PC-3 (cell line): ENCODE data around the gene ATP1B4. TPM values are rescaled to one million over a fixed set of nuclear protein-coding genes. Genes with fewer than 3 reads are reported as not detected.
A peak's percentile ranks its signal among the peaks of the same experiment; 100 is the strongest.

ENCODE experiments used
- ATAC-seq: fragments of 200-7000 bp; cut with Tn5 transposase; 2 replicates; pipeline ENCODE4 v1.9.1; 2020; ENCODE audit warnings: mild to moderate bottlenecking, moderate library complexity
- BruUV-seq: library from RNA; stranded (reverse); fragments of 400-500 nt; replicated peaks from 2 replicates; lab custom pipeline; 2021; lab: Mats Ljungman, UMichigan
- CTCF ChIA-PET: fragments of 300-600 bp; sonication (Branson Sonifier 250); formaldehyde crosslinking; loops from one replicate; lab custom pipeline; 2022; ENCODE audit warnings: antibody characterized with exemption; lab: Charles Lee
- POLR2A ChIA-PET: fragments of 300-600 bp; sonication (Branson Sonifier 250); formaldehyde crosslinking; loops from one replicate; lab custom pipeline; 2022; ENCODE audit warnings: antibody characterized with exemption; ENCODE audit not compliant: unreplicated experiment; lab: Charles Lee
- DNase-seq: peaks from one replicate; pipeline ENCODE4 v3.0.0-alpha.2; 2015
- H2AFZ ChIP-seq: fragments of 300-600 bp; sonication (generic); 2 replicates; pipeline ENCODE4 v1.6.0; 2016; ENCODE audit warnings: antibody characterized with exemption, low read length
- H3F3A ChIP-seq: fragments of 300-600 bp; sonication (generic); one replicate; pipeline ENCODE4 v1.6.0; 2017; ENCODE audit warnings: antibody characterized with exemption, low read length, control low read depth, mild to moderate bottlenecking; ENCODE audit not compliant: unreplicated experiment
- H3K27ac ChIP-seq: fragments of 300-600 bp; sonication (generic); 2 replicates; pipeline ENCODE4 v1.5.1; 2016; ENCODE audit warnings: mild to moderate bottlenecking, low read length
- H3K27me3 ChIP-seq: fragments of 300-600 bp; sonication (generic); 2 replicates; pipeline ENCODE4 v1.6.1; 2016; ENCODE audit warnings: low read length, mixed read lengths
- H3K36me3 ChIP-seq: fragments of 300-600 bp; sonication (generic); 2 replicates; pipeline ENCODE4 v1.6.1; 2016; ENCODE audit warnings: low read depth, mixed run types, low read length, mixed read lengths
- H3K4me1 ChIP-seq: fragments of 300-600 bp; sonication (generic); 2 replicates; pipeline ENCODE4 v1.5.1; 2016; ENCODE audit warnings: low read length; ENCODE audit not compliant: insufficient read depth
- H3K4me2 ChIP-seq: fragments of 300-600 bp; sonication (generic); 2 replicates; pipeline ENCODE4 v1.6.0; 2016; ENCODE audit warnings: low read length
- H3K4me3 ChIP-seq: fragments of 300-600 bp; sonication (generic); 2 replicates; pipeline ENCODE4 v1.5.1; 2016; ENCODE audit warnings: mild to moderate bottlenecking, low read length, mixed read lengths
- H3K79me2 ChIP-seq: fragments of 300-600 bp; sonication (generic); 2 replicates; pipeline ENCODE4 v1.6.1; 2017; ENCODE audit warnings: low read length, mixed read lengths
- H3K9ac ChIP-seq: fragments of 300-600 bp; sonication (generic); 2 replicates; pipeline ENCODE4 v1.6.0; 2016; ENCODE audit warnings: mild to moderate bottlenecking, low read length
- H3K9me2 ChIP-seq: fragments of 300-600 bp; sonication (generic); replicated peaks from 2 replicates; pipeline ENCODE4 v1.6.1; 2016; ENCODE audit warnings: mixed run types, low read length, mixed read lengths
- H3K9me3 ChIP-seq: fragments of 300-600 bp; sonication (generic); 2 replicates; pipeline ENCODE4 v1.6.1; 2016; ENCODE audit warnings: low read length, mixed read lengths
- H4K20me1 ChIP-seq: fragments of 300-600 bp; sonication (generic); 2 replicates; pipeline ENCODE4 v1.6.1; 2016; ENCODE audit warnings: low read length, mixed read lengths
- EZH2 ChIP-seq: fragments of 300-600 bp; sonication (generic); IDR thresholded peaks from one replicate; pipeline ENCODE4 v1.6.1; 2017; ENCODE audit warnings: antibody characterized with exemption, mild to moderate bottlenecking, low read length; ENCODE audit not compliant: unreplicated experiment
- EZH2phosphoT487 ChIP-seq: fragments of 300-600 bp; sonication (generic); IDR thresholded peaks from 2 replicates; pipeline ENCODE4 v1.6.1; 2018; ENCODE audit warnings: mild to moderate bottlenecking, antibody characterized with exemption, low read length, borderline replicate concordance
- intact Hi-C: fragments of 100-400 bp; cut with micrococcal nuclease; formaldehyde crosslinking; loops from 2 replicates; pipeline ENCODE4 v1.9.0; 2023
- total RNA-seq: library from RNA; depleted of rRNA; stranded (reverse); fragments of >200 nt; gene quantifications from 2 replicates; pipeline ENCODE4 v1.2.3, GENCODE V29; 2014
- TF ChIP-seq, protein P1 (sequence below): fragments of 300-600 bp; sonication (generic); conservative IDR thresholded peaks from 2 replicates; pipeline ENCODE4 v1.5.1; 2017; ENCODE audit warnings: antibody characterized with exemption, low read depth, mild to moderate bottlenecking, low read length

The ATP1B4 gene
- total RNA-seq, 1 experiment from 2014 or later = not detected

DNA sequence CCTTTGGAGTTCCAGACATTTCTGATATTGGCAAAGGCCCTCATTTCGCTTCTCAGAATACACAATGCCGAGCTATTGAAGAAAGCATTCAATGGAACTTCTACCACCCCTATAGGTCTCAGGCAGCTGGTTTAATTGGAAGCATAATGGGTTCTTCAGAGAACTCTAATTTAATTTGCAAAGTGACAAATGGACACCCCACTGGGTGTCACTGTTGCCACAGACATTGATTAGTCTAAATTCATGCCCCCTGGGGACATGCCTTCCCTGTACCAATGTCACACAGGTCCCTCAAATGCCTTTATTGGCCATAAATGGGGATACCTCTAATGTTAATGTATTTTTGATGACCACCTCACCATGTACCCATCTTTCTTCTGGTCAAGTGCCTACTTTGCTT lies 27.7 kb upstream of the ATP1B4 start:
- no peak overlapping the region for H3K4me3 ChIP-seq
- H3K79me2 ChIP-seq = no peaks in the 10 kb centered on the region
- no peaks in the 10 kb centered on the region for H3K4me1 ChIP-seq
- H3F3A ChIP-seq = no peaks in the 10 kb centered on the region
- no TSS peak for BruUV-seq
- TF ChIP-seq, protein P1, sequence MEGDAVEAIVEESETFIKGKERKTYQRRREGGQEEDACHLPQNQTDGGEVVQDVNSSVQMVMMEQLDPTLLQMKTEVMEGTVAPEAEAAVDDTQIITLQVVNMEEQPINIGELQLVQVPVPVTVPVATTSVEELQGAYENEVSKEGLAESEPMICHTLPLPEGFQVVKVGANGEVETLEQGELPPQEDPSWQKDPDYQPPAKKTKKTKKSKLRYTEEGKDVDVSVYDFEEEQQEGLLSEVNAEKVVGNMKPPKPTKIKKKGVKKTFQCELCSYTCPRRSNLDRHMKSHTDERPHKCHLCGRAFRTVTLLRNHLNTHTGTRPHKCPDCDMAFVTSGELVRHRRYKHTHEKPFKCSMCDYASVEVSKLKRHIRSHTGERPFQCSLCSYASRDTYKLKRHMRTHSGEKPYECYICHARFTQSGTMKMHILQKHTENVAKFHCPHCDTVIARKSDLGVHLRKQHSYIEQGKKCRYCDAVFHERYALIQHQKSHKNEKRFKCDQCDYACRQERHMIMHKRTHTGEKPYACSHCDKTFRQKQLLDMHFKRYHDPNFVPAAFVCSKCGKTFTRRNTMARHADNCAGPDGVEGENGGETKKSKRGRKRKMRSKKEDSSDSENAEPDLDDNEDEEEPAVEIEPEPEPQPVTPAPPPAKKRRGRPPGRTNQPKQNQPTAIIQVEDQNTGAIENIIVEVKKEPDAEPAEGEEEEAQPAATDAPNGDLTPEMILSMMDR = peak; percentile 13; the same call in 1 of the 2 replicates
- TF ChIP-seq EZH2phosphoT487 (no peak), EZH2 (no peak)
- DNase-seq (no peak), ATAC-seq (no peak)
- no peaks in the 10 kb centered on the region for H3K9me2 ChIP-seq
- ChIA-PET CTCF (no interaction called here), POLR2A (no interaction called here)
- H3K9ac ChIP-seq = no peak overlapping the region
- no peak overlapping the region for H3K4me2 ChIP-seq
- H3K27ac ChIP-seq = no peak overlapping the region
- no peaks in the 10 kb centered on the region for H3K9me3 ChIP-seq
- no peaks in the 10 kb centered on the region for H3K36me3 ChIP-seq
- intact Hi-C loops = no loop called here
- no peak overlapping the region for H2AFZ ChIP-seq
- H4K20me1 ChIP-seq = no peaks in the 10 kb centered on the region
- H3K27me3 ChIP-seq = no peaks in the 10 kb centered on the region

DNA sequence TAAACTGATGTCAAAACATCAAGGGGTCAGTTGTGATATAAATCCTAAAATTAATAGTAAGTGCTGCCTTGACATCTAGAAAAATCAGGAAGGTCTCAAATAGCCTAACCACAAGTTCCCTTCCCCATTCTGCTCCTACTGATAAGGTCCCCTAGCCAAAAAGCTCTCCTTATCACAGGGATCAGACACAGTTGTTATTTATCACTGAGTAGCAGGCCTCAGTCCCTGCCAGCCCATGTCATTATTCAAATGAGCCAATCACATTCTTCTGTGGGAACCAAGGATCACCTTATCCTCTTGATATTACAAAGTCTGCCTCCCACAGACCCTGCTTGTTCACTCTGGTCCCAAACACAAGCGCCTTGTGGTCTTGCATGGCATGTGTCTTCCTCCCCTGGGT lies 27.3 kb upstream of the ATP1B4 start:
- Histone ChIP-seq H3K9me3 (no peaks in the 10 kb centered on the region), H3F3A (no peaks in the 10 kb centered on the region), H3K9me2 (no peaks in the 10 kb centered on the region), H3K4me1 (no peaks in the 10 kb centered on the region), H3K4me3 (no peak overlapping the region), H3K36me3 (no peaks in the 10 kb centered on the region), H3K27ac (no peak overlapping the region), H3K79me2 (no peaks in the 10 kb centered on the region), H2AFZ (no peak overlapping the region), H3K9ac (no peak overlapping the region), H3K4me2 (no peak overlapping the region), H3K27me3 (no peaks in the 10 kb centered on the region), H4K20me1 (no peaks in the 10 kb centered on the region)
- no TSS peak for BruUV-seq
- ATAC-seq (no peak), DNase-seq (no peak)
- POLR2A ChIA-PET = no interaction called here
- TF ChIP-seq EZH2phosphoT487 (no peak), EZH2 (no peak)
- TF ChIP-seq, protein P1 = no peak
- CTCF ChIA-PET = no interaction called here
- intact Hi-C loops = no loop called here

DNA sequence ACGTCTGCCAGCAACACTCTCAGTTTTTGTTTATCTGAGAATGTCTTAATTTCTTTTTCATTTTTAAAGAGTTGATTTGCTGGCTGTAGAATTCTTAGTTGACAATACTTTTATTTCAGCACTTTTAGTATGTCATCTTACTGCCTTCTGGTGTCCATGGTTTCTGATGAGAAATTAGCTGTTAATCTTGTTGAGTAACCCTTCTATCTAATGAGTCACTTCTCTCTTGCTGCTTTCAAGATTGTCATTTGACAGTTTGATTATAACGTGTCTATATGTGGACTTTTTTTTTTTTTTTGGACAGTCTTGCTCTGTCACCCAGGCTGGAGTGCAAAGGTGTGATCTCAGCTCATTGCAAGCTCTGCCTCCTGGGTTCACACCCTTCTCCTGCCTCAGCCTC lies 26.6 kb upstream of the ATP1B4 start:
- TF ChIP-seq EZH2phosphoT487 = no peak
- TF ChIP-seq, protein P1 = no peak
- TF ChIP-seq EZH2 = no peak
- Histone ChIP-seq H3K9ac (no peak overlapping the region), H4K20me1 (no peaks in the 10 kb centered on the region), H3K27me3 (no peaks in the 10 kb centered on the region), H3K4me2 (no peak overlapping the region), H3F3A (no peaks in the 10 kb centered on the region), H3K9me2 (no peaks in the 10 kb centered on the region), H3K9me3 (no peaks in the 10 kb centered on the region), H3K27ac (no peak overlapping the region), H3K36me3 (no peaks in the 10 kb centered on the region), H3K4me1 (no peaks in the 10 kb centered on the region), H3K79me2 (no peaks in the 10 kb centered on the region), H3K4me3 (no peak overlapping the region), H2AFZ (no peak overlapping the region)
- ChIA-PET POLR2A (no interaction called here), CTCF (no interaction called here)
- intact Hi-C loops = no loop called here
- DNase-seq = no peak
- no peak for ATAC-seq
- BruUV-seq = no TSS peak
